ENCODE results near the gene ZNF575.
"Not testable (repeated sequence)": the region's sequence is repeated elsewhere in the genome, so short reads cannot be mapped to it uniquely, and the experiment has no call there.

- TF ChIP-seq POLR2A, CTCF (IDR thresholded peaks at IDR 0.05): not testable (repeated sequence)
These were observed 20.6 kb upstream of the ZNF575 start for GRCh38 chr19:43512399-43512798.
